Measurements from ENCODE around the gene ADGRD1. TPM values are rescaled to one million over a fixed set of nuclear protein-coding genes. Genes with fewer than 3 reads are reported as not detected.

The ADGRD1 gene
- total RNA-seq, 2 experiments from 2014 or later: 0.27 to 0.65 TPM

DNA sequence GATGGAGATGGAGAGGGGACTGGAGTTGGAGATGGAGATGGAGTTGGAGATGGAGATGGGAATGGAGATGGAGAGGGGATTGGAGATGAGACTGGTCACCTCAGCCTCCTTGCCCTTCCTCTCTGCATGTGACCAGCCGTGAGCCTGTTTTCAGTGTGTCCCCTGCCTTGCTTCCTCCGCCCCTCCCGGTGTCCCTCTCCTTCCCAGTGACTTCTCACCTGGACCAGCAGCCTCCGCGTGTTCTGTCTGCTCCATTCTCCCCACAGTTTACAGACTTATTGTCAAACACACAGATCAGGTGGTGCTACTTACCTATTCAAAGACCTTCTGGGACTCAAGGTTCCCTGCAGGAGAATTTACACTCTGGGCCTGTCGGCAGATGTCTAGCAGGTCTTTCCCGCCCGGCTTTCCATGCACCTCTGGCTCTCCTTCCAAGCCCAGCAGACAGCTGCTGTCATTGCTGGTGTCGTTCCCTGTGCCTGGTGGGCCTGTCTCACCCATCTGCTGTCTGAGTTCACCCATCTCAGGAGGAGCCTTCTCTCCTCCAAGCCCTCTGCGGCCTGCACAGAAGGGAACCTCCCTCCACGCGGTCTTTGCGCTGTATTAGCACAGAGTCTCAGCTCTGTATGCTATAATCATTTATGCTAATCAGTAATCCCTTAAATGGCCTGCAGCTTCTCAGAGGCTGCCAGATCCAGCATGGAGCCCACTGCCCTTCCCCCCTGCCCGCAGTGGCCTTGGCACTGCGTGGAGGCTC is 62.1 kb downstream of the ADGRD1 start:
- no peak for ATAC-seq
- no peaks in the 10 kb centered on the region for H3K27me3 Mint-ChIP-seq
- DNase-seq: no peak
- no peaks in the 10 kb centered on the region for H3K9me3 Mint-ChIP-seq
- CTCF ChIA-PET: no interaction called here
- no peaks in the 10 kb centered on the region for H3K36me3 Mint-ChIP-seq (ENCODE audit: low read depth)
- H3K4me3 Mint-ChIP-seq: no peak overlapping the region
- POLR2A ChIA-PET: no interaction called here
- intact Hi-C loops (cut with micrococcal nuclease): no loop called here
- no peaks in the 10 kb centered on the region for H3K4me1 Mint-ChIP-seq (ENCODE audit: low read depth)
- TF ChIP-seq, protein P1, sequence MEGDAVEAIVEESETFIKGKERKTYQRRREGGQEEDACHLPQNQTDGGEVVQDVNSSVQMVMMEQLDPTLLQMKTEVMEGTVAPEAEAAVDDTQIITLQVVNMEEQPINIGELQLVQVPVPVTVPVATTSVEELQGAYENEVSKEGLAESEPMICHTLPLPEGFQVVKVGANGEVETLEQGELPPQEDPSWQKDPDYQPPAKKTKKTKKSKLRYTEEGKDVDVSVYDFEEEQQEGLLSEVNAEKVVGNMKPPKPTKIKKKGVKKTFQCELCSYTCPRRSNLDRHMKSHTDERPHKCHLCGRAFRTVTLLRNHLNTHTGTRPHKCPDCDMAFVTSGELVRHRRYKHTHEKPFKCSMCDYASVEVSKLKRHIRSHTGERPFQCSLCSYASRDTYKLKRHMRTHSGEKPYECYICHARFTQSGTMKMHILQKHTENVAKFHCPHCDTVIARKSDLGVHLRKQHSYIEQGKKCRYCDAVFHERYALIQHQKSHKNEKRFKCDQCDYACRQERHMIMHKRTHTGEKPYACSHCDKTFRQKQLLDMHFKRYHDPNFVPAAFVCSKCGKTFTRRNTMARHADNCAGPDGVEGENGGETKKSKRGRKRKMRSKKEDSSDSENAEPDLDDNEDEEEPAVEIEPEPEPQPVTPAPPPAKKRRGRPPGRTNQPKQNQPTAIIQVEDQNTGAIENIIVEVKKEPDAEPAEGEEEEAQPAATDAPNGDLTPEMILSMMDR (IDR thresholded peaks at IDR 0.05): no peak
- H3K27ac Mint-ChIP-seq: no peak overlapping the region

DNA sequence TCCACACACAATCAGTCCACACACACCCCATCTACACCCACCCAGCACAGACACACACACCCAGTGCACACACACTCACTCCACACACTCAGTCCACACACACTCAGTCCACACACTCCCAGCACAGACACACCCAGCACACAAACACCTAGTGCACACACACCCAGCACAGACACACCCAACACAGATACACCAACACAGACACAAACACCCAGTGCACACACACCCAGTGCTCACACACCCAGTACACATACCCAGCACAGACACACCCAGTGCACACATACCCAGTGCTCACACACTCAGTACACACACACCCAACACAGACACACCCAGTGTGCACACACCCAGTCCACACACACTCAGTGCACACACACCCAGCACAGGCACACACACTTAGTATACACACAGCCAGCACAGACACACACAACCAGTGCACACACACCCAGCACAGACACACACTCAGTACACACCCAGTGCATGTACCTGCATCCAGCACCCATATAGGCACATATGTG is 63.8 kb downstream of the ADGRD1 start:
- no peak overlapping the region for H3K4me3 Mint-ChIP-seq
- TF ChIP-seq, protein P1 (IDR thresholded peaks at IDR 0.05): no peak
- no peaks in the 10 kb centered on the region for H3K36me3 Mint-ChIP-seq (ENCODE audit: low read depth)
- POLR2A ChIA-PET: no interaction called here
- no peak for DNase-seq
- no peak overlapping the region for H3K27ac Mint-ChIP-seq
- ATAC-seq: no peak
- H3K9me3 Mint-ChIP-seq: no peaks in the 10 kb centered on the region
- CTCF ChIA-PET: no interaction called here
- H3K4me1 Mint-ChIP-seq (ENCODE audit: low read depth): no peaks in the 10 kb centered on the region
- intact Hi-C loops (cut with micrococcal nuclease): no loop called here
- H3K27me3 Mint-ChIP-seq: peaks cover 2% of the 10 kb centered on the region

DNA sequence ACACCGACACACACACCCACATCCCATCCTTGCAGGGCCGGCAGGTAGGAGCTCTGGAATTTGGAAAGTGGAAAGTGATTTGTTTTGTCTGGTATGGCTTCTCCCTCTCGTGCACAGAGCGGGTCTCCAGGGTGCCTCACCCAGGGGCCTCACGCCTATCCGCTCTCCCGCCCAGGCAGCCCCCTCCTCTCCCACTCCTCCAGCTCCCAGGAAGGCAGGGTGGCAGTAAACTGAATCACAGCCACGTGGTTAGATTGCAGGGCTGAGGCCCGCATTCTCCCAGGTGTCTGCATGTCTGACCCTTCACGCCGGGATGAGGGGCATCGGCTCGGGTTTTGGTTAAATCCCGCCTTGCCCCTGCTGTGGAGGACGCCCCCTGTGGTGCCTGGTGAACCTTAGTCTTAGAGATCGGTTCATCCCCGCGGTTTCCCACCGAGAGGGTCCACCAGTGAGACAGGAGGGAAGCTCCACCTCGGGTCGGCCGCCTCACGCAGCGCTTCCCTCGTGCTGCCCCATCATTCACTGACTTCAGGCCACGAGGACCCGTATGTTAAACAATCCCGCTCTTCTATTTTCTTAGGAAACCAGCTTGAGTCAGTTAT is 64.4 kb downstream of the ADGRD1 start:
- ChIA-PET CTCF (no interaction called here), POLR2A (no interaction called here)
- Mint-ChIP-seq H3K4me3 (no peak overlapping the region), H3K36me3 (ENCODE audit: low read depth) (no peaks in the 10 kb centered on the region), H3K27me3 (peaks cover 2% of the 10 kb centered on the region), H3K9me3 (no peaks in the 10 kb centered on the region), H3K4me1 (ENCODE audit: low read depth) (no peaks in the 10 kb centered on the region), H3K27ac (no peak overlapping the region)
- no peak for ATAC-seq
- intact Hi-C loops (cut with micrococcal nuclease): no loop called here
- no peak for DNase-seq
- TF ChIP-seq, protein P1 (IDR thresholded peaks at IDR 0.05): no peak

DNA sequence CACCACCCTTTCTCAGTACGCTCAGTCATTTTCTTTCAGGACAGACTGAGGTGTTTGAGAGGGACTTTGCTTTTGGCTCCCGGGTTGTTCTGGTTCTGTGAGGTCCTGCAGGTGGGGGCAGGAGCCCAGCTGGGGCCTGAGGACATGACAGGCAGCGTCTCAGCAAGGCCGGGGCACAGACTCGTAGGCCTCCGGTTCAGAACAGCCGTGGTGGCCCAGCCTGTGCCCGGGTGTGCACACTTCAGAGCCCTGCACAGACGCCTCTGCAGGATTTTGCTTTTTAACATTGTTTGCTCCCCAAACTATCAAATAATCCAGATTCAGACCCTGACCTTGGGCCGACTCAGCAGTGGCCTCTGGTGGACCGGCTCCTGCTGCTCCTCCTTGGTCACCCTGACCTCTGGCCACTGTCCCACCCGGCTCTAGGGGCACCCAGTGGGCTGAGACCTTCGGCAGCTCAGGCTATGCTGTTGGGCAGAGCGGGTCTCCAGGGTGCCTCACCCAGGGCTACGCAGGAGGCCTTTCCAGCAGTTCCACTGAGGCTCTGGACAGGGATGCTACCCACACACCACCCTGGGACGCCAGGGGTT is 65.2 kb downstream of the ADGRD1 start:
- intact Hi-C loops (cut with micrococcal nuclease): no loop called here
- H3K27ac Mint-ChIP-seq: no peak overlapping the region
- TF ChIP-seq, protein P1 (IDR thresholded peaks at IDR 0.05): no peak
- H3K36me3 Mint-ChIP-seq (ENCODE audit: low read depth): no peaks in the 10 kb centered on the region
- peaks cover 2% of the 10 kb centered on the region for H3K27me3 Mint-ChIP-seq
- no peak overlapping the region for H3K4me3 Mint-ChIP-seq
- DNase-seq (no peak), ATAC-seq (no peak)
- ChIA-PET POLR2A (no interaction called here), CTCF (no interaction called here)
- no peaks in the 10 kb centered on the region for H3K4me1 Mint-ChIP-seq (ENCODE audit: low read depth)
- no peaks in the 10 kb centered on the region for H3K9me3 Mint-ChIP-seq
